GM18498 (cell line): ENCODE measurements around the gene TMEM147.

ENCODE experiments used
- ATAC-seq: cut with Tn5 transposase; IDR thresholded peaks from one replicate; pipeline ENCODE4 v1.9.1; 2021; ENCODE audit warnings: mild to moderate bottlenecking, moderate library complexity; ENCODE audit not compliant: unreplicated experiment

TMEM147 gene

GRCh38 chr19:35545001-35545854 lies at the start of gene TMEM147:
TMEM147 (plus strand) TSS chr19:35545626; CDS start chr19:35545740, 114 bp downstream.
- ATAC-seq, result peak; percentile 80

DNA sequence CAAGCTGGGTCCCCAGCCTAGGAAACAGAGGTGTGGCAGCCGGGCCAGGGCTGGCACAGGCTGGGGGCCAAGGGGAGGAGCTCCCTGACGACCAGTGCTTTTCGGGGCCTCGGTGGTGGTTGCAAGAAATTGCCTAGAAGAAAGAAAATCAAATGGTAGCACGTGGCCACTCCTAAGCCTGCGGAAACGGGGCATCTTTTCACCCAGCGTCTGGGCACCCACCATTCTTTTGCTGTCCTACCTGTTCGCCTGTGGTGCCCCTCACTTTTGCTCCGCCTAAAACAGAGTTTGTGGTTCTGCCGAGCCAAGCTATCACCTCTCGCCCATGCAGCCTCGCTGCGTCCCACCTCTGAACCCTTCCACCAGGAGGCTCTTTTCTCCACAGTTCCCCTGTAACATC lies 48.0 kb upstream of the TMEM147 start:
- ATAC-seq, result no peak

GRCh38 chr19:35498220-35498619 lies 47.2 kb upstream of the TMEM147 start:
- no peak for ATAC-seq

DNA sequence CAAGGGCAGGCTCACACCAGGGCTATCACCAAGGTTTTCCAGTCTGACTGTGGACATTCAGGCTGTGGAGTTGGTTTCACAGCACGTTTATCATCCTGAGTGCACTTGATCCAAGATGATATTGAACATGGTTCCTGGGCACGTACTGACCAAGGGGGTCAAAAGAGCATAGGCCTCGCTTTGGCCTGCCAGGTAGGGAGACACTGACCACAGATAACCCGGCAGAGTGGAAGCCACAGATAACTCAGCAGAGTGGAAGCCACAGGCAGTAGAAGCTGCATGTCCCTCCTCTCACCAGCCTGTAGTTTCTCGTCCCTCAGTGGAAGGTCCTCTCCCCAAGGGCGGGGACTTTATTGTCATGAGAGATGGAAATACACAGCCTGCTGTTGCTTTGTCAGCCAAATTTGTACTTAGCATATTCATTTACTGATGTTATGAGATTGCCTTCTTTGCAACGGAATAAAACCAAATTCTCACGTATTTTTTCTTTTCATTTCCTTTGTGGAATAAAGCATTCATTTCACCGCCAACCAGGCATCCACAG lies 46.4 kb upstream of the TMEM147 start:
- no peak for ATAC-seq

GRCh38 chr19:35500611-35501010 lies 44.8 kb upstream of the TMEM147 start:
- ATAC-seq, result no peak

GRCh38 chr19:35501684-35502083 lies 43.7 kb upstream of the TMEM147 start:
- no peak for ATAC-seq

DNA sequence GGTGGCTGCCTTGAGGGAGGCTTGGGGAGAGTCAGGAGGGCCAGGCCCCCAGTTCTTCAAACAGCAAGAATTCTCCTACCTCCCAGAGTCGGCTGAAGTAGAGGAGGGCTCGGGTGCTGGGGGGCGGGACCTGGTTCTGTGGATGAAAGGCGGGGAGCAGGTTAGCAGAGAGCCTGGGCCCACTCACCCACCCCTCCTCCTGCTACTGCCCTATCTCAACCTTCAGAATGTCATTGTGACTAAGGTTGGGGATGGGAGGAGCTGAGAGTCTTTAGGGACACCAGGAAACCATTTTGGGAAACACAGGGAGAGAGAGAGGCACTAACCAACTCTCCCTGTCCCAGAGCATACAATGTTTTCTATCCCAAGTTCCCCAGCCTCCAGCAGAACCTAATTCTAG lies 42.7 kb upstream of the TMEM147 start:
- ATAC-seq, result no peak

GRCh38 chr19:35506011-35506410 lies 39.4 kb upstream of the TMEM147 start:
- no peak for ATAC-seq

GRCh38 chr19:35507561-35507960 lies 37.9 kb upstream of the TMEM147 start:
- ATAC-seq, result no peak

DNA sequence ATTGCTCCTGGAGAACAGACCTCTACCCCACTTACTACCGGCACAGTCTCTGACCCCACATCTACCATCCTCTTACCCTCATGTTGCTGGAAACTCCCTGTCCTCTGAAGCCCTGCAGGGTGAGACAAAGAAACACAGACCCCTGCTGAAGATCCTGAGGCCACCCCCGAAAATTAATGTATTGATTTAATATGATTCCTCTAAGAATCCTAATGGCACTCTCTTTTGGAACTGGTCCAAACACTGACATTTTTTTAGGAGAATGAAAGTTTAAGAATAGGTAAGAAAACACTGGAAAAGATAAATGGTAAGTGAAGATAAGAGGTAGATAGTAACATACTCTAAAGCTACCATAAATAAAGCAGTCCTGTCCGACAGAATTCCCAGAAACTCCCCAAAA lies 37.3 kb upstream of the TMEM147 start:
- ATAC-seq, result no peak

GRCh38 chr19:35509018-35509652 lies 36.3 kb upstream of the TMEM147 start:
- ATAC-seq, result no peak

GRCh38 chr19:35509861-35510625 lies 35.4 kb upstream of the TMEM147 start:
- ATAC-seq, result no peak

GRCh38 chr19:35510626-35510964 lies 34.8 kb upstream of the TMEM147 start:
- ATAC-seq, result no peak

GRCh38 chr19:35511337-35511736 lies 34.1 kb upstream of the TMEM147 start:
- no peak for ATAC-seq

- ATAC-seq, result no peak
These were observed 32.4 kb upstream of the TMEM147 start for GRCh38 chr19:35512831-35513627.

DNA sequence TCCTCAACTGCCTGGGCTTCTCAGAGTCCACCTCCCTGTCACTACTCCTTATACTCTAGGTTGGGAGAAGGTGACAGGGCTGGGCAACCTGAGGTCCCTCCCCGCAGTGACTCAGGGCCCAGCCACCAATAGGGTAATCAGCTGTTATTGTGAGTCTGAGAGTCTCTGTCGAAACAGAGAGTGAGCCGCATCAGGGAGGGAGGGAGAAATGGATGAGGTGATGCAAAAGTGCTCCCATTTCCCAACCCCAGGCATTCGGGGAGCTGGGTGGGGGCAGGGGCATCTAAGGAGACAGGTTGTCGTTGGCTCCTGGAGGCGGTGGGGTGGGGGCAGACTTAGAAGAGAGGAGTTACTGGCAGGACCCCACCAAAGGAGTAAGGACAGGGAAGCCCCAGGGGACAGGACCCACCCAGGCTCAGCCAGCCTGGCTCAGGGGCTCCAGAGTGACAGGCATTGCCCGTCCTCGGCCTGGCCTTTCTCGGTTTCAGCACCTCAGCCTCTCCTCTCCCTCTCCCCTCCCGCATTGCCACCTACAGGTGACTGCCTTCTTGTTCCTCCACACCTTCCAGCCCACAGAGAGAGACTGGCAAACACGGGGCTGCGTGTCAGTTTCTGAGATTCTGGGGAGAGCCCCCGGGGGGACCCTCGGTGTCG lies 31.7 kb upstream of the TMEM147 start, which contains the start of gene DMKN:
Gene DMKN (minus strand): TSS at position 22 of the 654 bp plus-strand sequence. CDS start 174 bp downstream, outside the sequence.
- ATAC-seq, result no peak

- ATAC-seq, result no peak
These were observed 31.1 kb upstream of the TMEM147 start for GRCh38 chr19:35514282-35514809.

DNA sequence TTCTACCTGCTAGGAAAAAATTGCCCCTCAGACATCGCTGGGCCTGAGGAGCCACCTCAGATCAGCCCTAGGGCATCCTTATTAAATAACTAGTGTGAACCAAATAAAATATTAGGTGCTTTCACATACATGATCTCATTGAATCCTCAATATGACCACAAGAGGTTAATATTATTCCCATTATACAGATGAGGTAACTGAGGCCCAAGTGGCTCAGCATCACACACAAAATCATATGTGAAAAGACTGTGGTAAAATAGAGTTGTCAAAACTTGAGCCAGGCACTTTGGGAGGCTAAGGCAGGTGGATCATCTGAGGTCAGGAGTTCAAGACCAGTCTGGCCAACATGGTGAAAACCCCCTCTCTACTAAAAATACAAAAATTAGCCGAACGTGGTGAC lies 29.1 kb upstream of the TMEM147 start:
- ATAC-seq, result no peak

DNA sequence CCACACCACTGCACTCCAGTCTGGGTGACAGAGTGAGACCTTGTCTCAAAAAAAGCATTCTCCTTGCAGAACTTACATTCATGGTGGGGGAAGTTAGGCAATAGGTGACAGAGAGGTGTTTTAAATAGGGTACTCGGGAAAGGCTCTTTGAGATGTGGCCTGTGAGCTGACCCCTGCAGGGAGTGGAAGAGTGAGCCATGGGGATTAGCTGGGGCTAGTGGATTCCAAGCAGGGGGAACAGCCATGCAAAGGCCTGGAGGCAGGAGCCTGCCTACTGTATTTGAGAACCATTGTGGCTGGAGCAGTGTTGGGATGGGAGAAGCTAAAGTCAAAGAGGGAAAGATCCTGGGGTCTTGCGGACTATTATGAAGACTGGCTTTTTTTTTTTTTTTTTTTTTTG lies 28.1 kb upstream of the TMEM147 start:
- ATAC-seq, result no peak

GRCh38 chr19:35518313-35518712 lies 27.1 kb upstream of the TMEM147 start:
- no peak for ATAC-seq
